ENCODE results near the gene CD63. TPM values are rescaled to one million over a fixed set of nuclear protein-coding genes. Genes with fewer than 3 reads are reported as not detected.

Gene CD63
- 2,585 and 6,003 TPM in 2 replicates for total RNA-seq (ENCODE audit: low replicate concordance)

GRCh38 chr12:55728939-55729818, at the start of gene CD63:
CD63 (minus strand) TSS chr12:55729009; CDS start chr12:55728341, 668 bp downstream.

GRCh38 chr12:55742719-55743405, 14.1 kb upstream of the CD63 start, which contains the start of gene GDF11:
GDF11 (plus strand) TSS chr12:55743122; CDS start chr12:55743317, 195 bp downstream.

GRCh38 chr12:55720071-55720564, 8.7 kb downstream of the CD63 start, which contains the start of gene RDH5:
RDH5 (plus strand) TSS chr12:55720393; CDS start chr12:55721185, 792 bp downstream.

GRCh38 chr12:55715833-55716581, 12.8 kb downstream of the CD63 start, which contains the start of gene BLOC1S1:
BLOC1S1 (plus strand) TSS chr12:55716046; CDS start chr12:55716052, 6 bp downstream.

GRCh38 chr12:55707841-55708694, 20.7 kb downstream of the CD63 start, which contains the start of gene ITGA7:
ITGA7 (minus strand) TSS chr12:55707904; CDS start chr12:55707682, 222 bp downstream.

Other genes starting within 250 kb of the CD63 start
- not detected in 2 replicates for gene OR6C68, start 236.6 kb downstream of the CD63 start, total RNA-seq (ENCODE audit: low replicate concordance)
- not detected in 2 replicates for gene OR6C4, start 179.4 kb downstream of the CD63 start, total RNA-seq (ENCODE audit: low replicate concordance)
- not detected in 2 replicates for gene OR2AP1, start 156.5 kb downstream of the CD63 start, total RNA-seq (ENCODE audit: low replicate concordance)
- not detected in 2 replicates for gene OR10P1, start 92.1 kb downstream of the CD63 start, total RNA-seq (ENCODE audit: low replicate concordance)
- gene ITGA7, start 21.1 kb downstream of the CD63 start, total RNA-seq (ENCODE audit: low replicate concordance), result 3.8 and 72.7 TPM in 2 replicates
- gene BLOC1S1, start 13.0 kb downstream of the CD63 start, total RNA-seq (ENCODE audit: low replicate concordance), result 82.0 and 115 TPM in 2 replicates
- gene RDH5, start 8.6 kb downstream of the CD63 start, total RNA-seq (ENCODE audit: low replicate concordance), result 3.8 and 65.1 TPM in 2 replicates
- gene GDF11, start 14.1 kb upstream of the CD63 start, total RNA-seq (ENCODE audit: low replicate concordance), result 2.7 and 3.3 TPM in 2 replicates
- gene SARNP, start 88.7 kb upstream of the CD63 start, total RNA-seq (ENCODE audit: low replicate concordance), result 32.2 and 105 TPM in 2 replicates
- 31.8 and 41.1 TPM in 2 replicates for gene ORMDL2, start 89.0 kb upstream of the CD63 start, total RNA-seq (ENCODE audit: low replicate concordance)
- gene DNAJC14, start 100.6 kb upstream of the CD63 start, total RNA-seq (ENCODE audit: low replicate concordance), result 46.2 and 60.6 TPM in 2 replicates
- gene MMP19, start 113.9 kb upstream of the CD63 start, total RNA-seq (ENCODE audit: low replicate concordance), result 4.0 and 12.0 TPM in 2 replicates
- gene PYM1, start 198.9 kb upstream of the CD63 start, total RNA-seq (ENCODE audit: low replicate concordance), result 17.1 and 37.1 TPM in 2 replicates
- gene DGKA, start 202.2 kb upstream of the CD63 start, total RNA-seq (ENCODE audit: low replicate concordance), result 34.4 and 52.2 TPM in 2 replicates
- gene PMEL, start 237.0 kb upstream of the CD63 start, total RNA-seq (ENCODE audit: low replicate concordance), result 0.23 and 0.90 TPM in 2 replicates
- 2.9 and 18.4 TPM in 2 replicates for gene CDK2, start 237.8 kb upstream of the CD63 start, total RNA-seq (ENCODE audit: low replicate concordance)
- gene RAB5B, start 245.1 kb upstream of the CD63 start, total RNA-seq (ENCODE audit: low replicate concordance), result 35.0 and 40.1 TPM in 2 replicates

Data from smooth muscle cell of the coronary artery (primary cell).